Iris pigment epithelial cell (primary cell): Measurements from ENCODE around the gene DLG2.
"Not testable (repeated sequence)": the region's sequence is repeated elsewhere in the genome, so short reads cannot be mapped to it uniquely, and the experiment has no call there.

ENCODE experiments used
- DNase-seq: peaks from one replicate; pipeline ENCODE4 v3.0.0-alpha.2; 2011; ENCODE audit warnings: low read depth

Gene DLG2

GRCh38 chr11:85316967-85317366, 310.2 kb downstream of the DLG2 start:
- DNase-seq = no peak

GRCh38 chr11:85313741-85314140, 313.4 kb downstream of the DLG2 start:
- DNase-seq = no peak

DNA sequence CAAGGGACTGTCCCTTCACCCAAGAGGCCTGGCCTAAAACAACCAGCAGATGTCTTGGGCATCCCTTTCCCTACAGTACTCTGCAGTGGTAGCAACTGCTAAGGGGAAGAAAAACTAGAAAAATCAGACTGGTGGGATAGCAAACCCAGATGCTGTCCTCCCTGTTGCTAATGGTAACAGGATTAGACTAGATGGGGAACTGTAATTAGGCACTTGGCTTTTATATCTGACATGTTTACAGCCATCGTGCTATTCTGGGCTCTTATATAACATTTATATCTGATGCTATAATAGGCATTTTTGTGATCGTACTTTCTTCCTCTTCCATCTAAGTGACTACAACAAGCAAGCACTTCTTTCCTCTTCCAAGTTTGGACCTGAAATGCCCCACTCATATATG, 316.7 kb downstream of the DLG2 start:
- no peak for DNase-seq

GRCh38 chr11:85307366-85307765, 319.8 kb downstream of the DLG2 start:
- DNase-seq = no peak

GRCh38 chr11:85301895-85302678, 325.1 kb downstream of the DLG2 start:
- DNase-seq = no peak

DNA sequence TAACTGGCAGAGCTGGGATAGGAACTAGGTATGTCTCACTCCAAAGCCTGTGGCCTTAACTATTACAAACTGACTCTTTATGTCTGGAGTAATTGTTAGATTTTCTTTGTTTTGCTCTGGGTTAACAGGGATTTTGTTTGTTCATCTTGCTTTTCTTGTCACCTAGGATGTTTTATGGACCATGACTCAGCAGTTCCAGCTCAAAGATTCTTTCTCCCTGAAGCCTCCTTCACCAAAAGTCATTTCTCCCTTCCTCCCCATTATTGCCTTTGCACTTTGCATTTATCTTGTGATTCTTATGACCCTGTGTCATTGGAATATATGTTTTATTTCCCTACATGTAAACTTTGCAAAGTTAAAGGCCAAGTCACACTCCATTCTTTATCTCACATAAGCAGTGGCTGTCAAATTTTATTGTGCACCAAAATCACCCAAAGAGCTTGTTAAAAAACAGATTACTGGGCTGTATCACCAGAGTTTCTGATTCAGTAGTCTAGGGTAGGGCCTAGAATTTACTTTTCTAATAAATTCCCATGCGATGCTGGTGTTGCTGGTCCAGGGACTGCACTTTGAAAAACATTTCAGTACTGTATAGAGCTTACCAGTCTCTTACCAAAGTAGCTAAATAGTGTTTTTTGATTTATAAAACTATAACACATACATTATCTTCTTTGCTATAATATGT, 327.7 kb downstream of the DLG2 start:
- no peak for DNase-seq

- no peak for DNase-seq
These were observed 331.4 kb downstream of the DLG2 start for GRCh38 chr11:85295694-85296271.

DNA sequence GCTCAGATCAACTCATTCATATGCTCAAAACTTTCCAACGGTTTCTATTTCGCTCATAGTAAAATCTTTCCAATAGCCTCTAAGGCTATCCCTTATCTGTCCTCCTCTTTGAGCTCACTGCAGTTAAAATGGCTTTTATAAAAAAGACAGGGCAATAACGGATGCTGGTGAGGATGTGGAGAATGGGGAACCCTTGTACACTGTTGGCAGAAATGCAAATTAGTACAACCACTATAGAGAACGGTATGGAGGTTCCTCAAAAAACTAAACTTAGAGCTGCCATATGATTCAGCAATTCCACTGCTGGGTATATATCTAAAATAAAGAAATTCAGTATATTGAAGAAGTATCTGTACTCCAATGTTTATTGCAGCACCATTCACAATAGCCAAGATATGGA, 345.6 kb downstream of the DLG2 start:
- no peak for DNase-seq

GRCh38 chr11:85279267-85279666, 347.9 kb downstream of the DLG2 start:
- DNase-seq = no peak

- DNase-seq = no peak
These were observed 349.5 kb downstream of the DLG2 start for GRCh38 chr11:85277693-85278092.

DNA sequence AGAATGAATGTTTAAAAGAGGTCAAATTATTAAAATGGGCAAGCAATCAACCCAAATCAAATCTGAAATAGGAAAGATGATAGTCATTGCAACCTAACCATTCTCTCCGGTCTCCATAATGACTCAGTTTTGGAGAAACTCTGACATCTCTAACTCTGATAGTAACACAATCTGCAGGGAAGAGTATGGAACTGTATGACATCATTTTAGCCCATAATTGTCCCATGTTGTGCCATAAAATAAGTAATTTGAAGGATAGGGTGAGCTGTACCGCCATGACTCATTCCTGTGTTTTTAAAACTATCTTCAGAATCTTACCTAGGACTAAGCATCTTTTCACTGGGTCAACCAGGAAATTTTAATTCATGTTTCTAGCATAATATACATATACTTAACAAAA, 350.8 kb downstream of the DLG2 start:
- no peak for DNase-seq

- not testable (repeated sequence) for DNase-seq
These were observed 356.8 kb downstream of the DLG2 start for GRCh38 chr11:85270315-85270714.

DNA sequence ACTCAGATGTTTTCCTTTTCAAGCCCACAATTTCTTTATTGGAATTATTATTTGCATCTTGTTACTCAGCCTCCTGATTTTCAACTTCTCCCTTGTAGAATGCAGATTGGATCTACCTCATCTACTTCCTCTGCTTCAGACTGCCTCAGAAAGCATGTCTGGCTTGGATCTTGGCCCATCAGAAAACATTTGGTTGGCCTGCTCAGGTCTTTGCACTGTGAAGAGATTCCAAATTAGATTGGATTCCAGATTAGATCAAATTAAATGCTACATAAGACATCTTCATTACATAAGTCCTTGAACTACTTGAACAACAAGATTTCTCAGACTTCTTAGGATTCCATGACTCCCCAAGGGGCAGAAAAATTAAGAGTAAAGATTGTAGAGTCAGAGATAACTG, 358.0 kb downstream of the DLG2 start:
- no peak for DNase-seq

DNA sequence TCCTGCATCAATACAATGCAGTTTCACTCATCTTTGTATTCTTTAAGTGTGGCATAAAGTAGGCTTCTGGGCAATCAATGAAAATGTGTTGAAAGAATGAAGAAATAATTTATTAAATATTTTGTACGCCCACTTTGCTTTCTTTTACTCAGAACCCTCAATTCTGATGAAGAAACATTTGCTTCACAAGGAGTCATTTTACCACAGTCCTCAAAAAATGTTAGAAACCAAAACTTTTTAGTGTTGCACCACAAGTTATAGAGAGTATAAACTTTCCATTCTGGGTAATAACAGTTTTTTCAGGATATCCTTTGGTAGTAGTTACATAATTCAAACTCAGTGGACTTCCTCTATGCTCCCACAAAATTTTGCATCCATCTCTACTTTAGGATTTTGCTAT, 360.5 kb downstream of the DLG2 start:
- no peak for DNase-seq

- DNase-seq = no peak
These were observed 363.8 kb downstream of the DLG2 start for GRCh38 chr11:85263328-85263727.

DNA sequence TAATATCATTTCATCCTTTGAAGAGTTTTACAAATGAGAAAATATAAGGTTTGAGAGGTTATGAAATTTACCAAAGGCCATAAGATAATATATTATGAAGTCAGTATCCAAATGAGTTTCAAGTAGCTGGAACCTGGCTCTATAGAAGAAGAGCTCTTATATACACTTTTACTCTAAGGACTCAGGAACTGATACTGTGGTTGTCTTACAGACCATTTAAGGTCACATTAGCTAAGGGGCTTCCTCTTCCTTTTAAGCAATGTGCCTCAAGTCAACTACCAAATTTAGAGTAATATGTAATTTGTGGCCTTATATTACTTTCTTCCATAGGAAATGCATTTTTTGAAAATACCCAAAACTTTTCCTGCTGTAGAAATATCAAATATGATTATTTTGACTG, 369.3 kb downstream of the DLG2 start:
- DNase-seq = no peak

- DNase-seq = no peak
These were observed 370.7 kb downstream of the DLG2 start for GRCh38 chr11:85256433-85256832.

DNA sequence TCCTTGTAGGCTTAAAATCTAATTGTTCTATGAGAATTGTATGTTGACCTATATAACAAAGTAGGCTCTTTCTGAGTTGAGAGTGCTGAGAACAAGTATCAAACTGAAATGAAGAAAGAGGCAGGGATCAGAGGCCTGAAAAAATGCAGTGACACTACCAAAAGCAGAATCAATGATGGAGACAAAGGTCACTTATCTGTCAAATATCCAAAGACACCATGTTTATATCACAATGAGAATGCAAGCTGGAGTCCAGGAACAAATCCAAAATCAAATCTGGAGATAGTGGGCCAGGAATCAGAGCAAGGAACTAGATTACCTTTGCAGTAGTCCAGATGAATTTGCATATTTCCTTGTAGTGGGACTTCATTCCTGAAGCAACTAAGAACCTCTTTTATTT, 377.7 kb downstream of the DLG2 start:
- DNase-seq = no peak

DNA sequence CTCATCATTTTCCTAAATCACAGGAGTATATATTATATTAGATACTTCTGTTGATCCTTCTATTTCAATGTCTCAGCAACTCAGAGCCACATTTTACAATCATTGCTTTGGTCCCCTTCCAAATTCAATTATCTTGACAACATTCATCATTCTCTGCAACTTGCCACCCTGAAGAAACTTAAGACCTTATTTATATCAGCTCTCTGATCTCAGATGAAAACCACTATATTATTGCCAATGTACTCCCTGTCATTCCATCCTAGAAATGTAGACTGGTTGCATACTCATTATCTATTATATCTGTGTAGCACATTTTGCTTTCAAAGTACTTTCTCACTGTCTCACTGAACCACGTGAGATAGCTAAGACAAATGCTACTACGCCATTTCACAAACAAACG, 379.3 kb downstream of the DLG2 start:
- no peak for DNase-seq

DNA sequence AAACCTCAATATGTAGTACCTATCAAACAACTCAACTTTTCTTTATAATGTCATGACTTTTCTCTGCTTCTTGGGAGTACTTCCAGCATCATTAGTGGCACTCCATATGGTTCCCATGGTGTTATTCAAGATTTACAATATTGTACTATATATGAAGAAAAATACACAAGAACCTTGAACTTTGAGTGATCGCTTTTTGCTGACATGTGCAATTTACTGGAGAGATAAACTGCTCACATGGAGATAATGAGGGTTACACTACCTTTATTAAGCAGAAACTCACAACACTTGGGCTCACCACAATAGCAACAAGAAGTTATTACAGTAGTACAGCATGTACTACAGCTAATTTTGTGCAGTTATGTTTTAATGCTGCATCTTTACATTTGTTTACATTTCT, 388.2 kb downstream of the DLG2 start:
- DNase-seq = no peak

DNA sequence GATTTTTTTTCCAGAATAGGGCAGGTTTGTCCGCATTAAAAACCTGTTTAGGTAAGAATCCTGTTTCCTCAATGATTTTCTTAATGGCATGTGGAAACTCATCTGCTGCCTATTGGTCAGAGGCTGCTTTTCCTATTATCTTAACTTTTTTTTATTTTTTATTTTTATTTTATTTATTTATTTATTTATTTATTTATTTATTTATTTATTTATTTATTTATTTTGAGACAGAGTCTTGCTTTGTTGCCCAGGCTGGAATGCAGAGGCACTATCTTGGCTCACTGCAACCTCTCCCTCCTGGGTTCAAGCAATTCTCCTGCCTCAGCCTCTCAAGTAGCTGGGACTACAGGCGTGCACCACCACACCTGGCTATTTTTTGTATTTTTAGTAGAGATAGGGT, 389.1 kb downstream of the DLG2 start:
- DNase-seq = not testable (repeated sequence)

- no peak for DNase-seq
These were observed 390.9 kb downstream of the DLG2 start for GRCh38 chr11:85236211-85236610.

- no peak for DNase-seq
These were observed 394.6 kb downstream of the DLG2 start for GRCh38 chr11:85232559-85232958.
